K562 (cell line): ENCODE results near the gene OTUB2. TPM values are rescaled to one million over a fixed set of nuclear protein-coding genes. Genes with fewer than 3 reads are reported as not detected.

Source experiments
- ARID2 ChIP-seq: fragments of 450-650 bp; IDR thresholded peaks from 2 replicates; pipeline ENCODE4 v1.6.1; 2017; ENCODE audit warnings: antibody characterized with exemption, mild to moderate bottlenecking
- ARNT ChIP-seq, 2 experiments: fragments of 450-650 bp; IDR thresholded peaks; 2 replicates each; pipeline ENCODE4 v1.6.1; 2016; ENCODE audit warnings: mild to moderate bottlenecking in 1 of 2
- CHCHD3 ChIP-seq: fragments of 250-450 bp; sonication (Bioruptor Pico); IDR thresholded peaks from 2 replicates; pipeline ENCODE4 v2.1.2; 2022; ENCODE audit warnings: mild to moderate bottlenecking
- ERF ChIP-seq: fragments of 450-650 bp; formaldehyde crosslinking; IDR thresholded peaks from 2 replicates; pipeline ENCODE4 v1.4.0; 2020; ENCODE audit warnings: mild to moderate bottlenecking, mixed read lengths
- HNRNPUL1 ChIP-seq: fragments of 200-400 bp; formaldehyde crosslinking; IDR thresholded peaks from 2 replicates; pipeline ENCODE4 v1.6.1; 2017; ENCODE audit warnings: low read length
- ZFP1 ChIP-seq: fragments of 450-650 bp; formaldehyde crosslinking; IDR thresholded peaks from 2 replicates; pipeline ENCODE4 v1.4.0; 2020; ENCODE audit warnings: mild to moderate bottlenecking, mixed read lengths
- ZNF133 ChIP-seq: fragments of 250-450 bp; sonication (Bioruptor Pico); IDR thresholded peaks from 2 replicates; pipeline ENCODE4 v1.4.0; 2020; ENCODE audit warnings: mild to moderate bottlenecking
- ZNF407 ChIP-seq: fragments of 450-650 bp; IDR thresholded peaks from 2 replicates; pipeline ENCODE4 v1.6.1; 2016; ENCODE audit warnings: low read depth
- polyA plus RNA-seq, 8 experiments: library from polyadenylated mRNA; depleted of rRNA in 4 of 8; stranded (reverse) in 5 of 8; unstranded in 3 of 8; fragments of >200 nt; fragmentation: Nextera tagmentation in 2 of 8; fragmentation: Illumina TruSeq in 1 of 8; extraction: Ambion mirVana in 2 of 8; extraction: Trizol in 1 of 8; gene quantifications; 2 replicates each; pipeline versions ENCODE4 v1.2.1 to v1.2.3, GENCODE V29; 2011 to 2014; ENCODE audit warnings: inconsistent platforms in 1 of 8, missing spikeins in 1 of 8
- total RNA-seq, 7 experiments: library from RNA; depleted of rRNA in 6 of 7; stranded (reverse); fragments of >200 nt in 6 of 7; fragmentation: Illumina TruSeq in 2 of 7; extraction: Trizol in 2 of 7; gene quantifications; 2 replicates each; pipeline versions ENCODE4 v1.2.1 to v1.2.3, GENCODE V29; 2011 to 2021; ENCODE audit warnings: low replicate concordance in 1 of 7

The OTUB2 gene
- total and polyA plus RNA-seq, 9 of the 15 experiments (the other 6 are each of a cell fraction or from before 2014, with no cell fraction given): 0.01 to 0.31 (median 0.11) TPM

GRCh38 chr14:93997916-93998870 is 27.9 kb upstream of the OTUB2 start (continued):
- no peak for TF ChIP-seq ZNF407
- no peak for TF ChIP-seq ARID2
- TF ChIP-seq ARNT (IDR thresholded peaks at IDR 0.05): no peak
- TF ChIP-seq ERF (CRISPR knock-in tag): no peak
- no peak for TF ChIP-seq ZNF133 (CRISPR knock-in tag)
- no peak for TF ChIP-seq CHCHD3 (CRISPR knock-in tag)
- TF ChIP-seq ZFP1 (CRISPR knock-in tag): no peak
- TF ChIP-seq HNRNPUL1: no peak
